Stimulated activated CD4-positive, alpha-beta T cell treated with anti-CD3 and anti-CD28 coated beads, Interleukin-12 subunit alpha, Interleukin-12 subunit beta, amount 100 ng/mL, for 48 hours (primary cell): ENCODE measurements around the gene FOCAD.

ENCODE experiments used
- DNase-seq, 3 donors: peaks; one replicate each; pipeline ENCODE4 v3.0.0-alpha.2; 2020; ENCODE audit warnings: low read depth in 2 of 3, low spot score in 1 of 3

The FOCAD gene

DNA sequence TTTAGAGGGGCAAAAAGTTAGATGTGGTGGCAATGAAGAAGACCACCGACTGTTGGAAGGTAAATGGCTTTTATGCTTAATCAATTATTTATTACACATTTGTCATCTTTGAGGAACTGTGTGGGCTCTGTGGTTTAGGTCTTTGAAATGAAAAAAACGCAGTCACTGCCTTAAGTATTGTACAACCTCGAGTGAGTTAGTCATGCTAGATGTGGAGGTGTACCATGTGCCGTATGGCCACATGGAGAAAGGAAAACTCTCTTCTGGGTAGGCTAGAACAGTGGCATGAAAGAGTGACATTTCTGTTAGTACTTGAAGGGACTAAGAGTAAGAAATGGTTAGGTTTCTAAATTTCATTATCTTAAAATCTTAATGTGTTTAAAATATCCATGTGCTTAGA lies 181.3 kb downstream of the FOCAD start:
- DNase-seq = no peak

DNA sequence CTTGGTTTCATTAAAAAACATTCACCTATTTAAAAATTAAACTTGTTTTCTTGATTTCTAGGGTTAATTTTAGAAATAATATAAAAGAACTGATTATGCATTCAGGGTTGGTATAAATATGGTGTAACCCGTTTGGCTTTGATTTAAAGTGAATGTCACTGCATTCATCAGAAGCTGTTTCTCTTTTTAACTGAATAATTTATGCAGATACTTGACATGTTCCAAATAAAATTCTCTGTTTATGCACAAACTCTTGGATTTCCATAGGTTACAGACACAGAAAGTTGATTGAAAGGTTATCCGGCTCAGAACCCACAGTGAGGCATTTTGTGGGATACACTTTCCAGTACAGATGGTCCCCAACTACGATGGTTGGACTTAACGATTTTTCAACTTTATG lies 186.1 kb downstream of the FOCAD start:
- DNase-seq = no peak

DNA sequence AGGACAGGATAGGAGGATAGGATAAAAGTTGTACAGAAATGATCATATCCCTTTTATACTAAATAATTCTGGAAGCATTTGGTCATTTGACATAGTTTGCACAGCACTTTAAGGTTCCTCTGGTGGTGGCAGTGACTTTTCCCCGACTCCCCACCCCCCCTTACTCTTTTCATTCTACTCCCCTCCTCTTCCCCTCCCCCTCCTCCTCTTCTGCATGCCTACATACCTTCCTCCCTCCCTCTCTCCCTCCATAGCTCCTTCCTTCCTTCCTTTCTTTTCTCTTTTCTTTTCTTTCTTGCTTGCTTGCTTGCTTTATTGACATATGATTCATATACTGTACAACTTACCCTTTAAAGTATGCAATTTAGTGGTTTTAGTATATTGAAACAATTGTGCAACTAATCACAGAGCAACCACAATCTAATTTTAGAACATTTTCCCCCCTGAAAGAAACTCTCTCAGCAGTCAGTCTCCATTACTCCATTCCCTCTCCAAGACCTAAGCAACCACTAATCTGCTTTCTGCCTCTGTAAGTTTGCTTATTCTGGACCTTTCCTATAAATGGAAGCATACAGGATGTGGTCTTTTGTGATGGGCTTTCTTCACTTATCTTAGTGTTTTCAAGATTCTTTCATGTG lies 188.4 kb downstream of the FOCAD start:
- DNase-seq = no peak

- DNase-seq = no peak
Measured at GRCh38 chr9:20873240-20873865, 189.3 kb downstream of the FOCAD start.

DNA sequence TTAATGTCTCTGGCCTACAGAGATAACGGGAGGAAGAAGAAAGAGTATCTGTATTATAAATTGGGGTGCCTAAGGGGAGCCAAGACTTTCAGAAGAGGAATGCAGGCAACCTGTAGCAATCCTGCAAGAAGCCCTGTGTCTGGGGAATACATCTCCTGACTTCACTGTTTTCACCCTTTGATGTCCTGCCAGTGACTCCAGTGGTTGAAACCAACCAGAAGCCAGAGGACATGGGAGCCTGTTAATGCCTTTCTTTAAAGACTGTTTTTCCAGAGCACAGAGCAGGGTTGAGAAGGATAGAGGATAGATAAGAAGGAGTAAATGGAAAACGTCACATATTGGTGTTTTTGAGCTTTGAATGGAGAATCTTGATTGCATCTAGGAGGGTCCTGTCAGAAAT lies 196.2 kb downstream of the FOCAD start:
- no peak for DNase-seq

DNA sequence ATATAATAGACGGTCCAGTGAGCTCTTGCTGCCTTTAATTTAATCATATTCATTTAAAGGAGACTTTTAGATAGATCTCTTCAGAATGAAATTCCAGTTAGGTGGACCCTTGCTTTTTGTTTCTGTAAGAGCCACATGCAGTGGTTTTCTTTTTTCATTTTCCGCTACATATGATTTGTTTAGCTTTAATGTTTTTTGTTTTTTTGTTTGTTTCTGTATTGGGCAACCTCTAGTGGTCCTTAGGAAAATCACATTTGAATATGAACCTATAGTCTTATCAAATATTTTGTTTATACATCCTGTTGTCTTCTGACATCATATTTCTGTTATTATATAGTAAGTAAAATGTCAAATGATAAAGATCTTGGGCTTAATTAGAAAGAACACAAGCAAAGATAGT lies 196.6 kb downstream of the FOCAD start:
- DNase-seq = no peak

DNA sequence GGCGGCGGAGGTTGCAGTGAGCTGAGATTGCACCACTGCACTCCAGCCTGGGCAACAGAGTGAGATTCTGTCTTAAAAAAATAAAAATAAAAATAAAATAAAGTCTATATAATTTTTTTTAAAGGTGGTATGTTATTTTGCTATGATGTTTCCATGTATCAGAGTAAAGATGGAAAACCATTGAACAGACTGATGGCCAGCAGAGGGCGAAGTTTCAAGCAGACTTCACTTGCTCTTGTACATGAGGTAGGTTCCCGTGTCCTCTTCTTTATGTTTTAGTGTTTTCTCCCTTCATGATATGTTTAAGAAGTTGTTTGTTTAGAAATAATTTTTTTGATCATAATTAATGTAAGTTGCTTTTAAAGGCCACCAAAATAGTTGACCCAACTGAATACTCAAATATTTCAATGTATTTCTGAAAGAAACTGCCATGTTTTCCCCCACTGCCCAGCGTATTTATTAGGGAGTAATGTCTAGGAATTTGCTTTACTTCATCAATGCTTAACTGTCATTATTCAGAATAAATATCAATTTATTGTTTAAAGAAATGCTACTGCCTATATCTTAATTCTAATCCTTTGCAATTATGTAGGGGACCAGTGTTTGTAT lies 201.0 kb downstream of the FOCAD start:
- DNase-seq = peak; percentile 24 to 53 (median 48)

DNA sequence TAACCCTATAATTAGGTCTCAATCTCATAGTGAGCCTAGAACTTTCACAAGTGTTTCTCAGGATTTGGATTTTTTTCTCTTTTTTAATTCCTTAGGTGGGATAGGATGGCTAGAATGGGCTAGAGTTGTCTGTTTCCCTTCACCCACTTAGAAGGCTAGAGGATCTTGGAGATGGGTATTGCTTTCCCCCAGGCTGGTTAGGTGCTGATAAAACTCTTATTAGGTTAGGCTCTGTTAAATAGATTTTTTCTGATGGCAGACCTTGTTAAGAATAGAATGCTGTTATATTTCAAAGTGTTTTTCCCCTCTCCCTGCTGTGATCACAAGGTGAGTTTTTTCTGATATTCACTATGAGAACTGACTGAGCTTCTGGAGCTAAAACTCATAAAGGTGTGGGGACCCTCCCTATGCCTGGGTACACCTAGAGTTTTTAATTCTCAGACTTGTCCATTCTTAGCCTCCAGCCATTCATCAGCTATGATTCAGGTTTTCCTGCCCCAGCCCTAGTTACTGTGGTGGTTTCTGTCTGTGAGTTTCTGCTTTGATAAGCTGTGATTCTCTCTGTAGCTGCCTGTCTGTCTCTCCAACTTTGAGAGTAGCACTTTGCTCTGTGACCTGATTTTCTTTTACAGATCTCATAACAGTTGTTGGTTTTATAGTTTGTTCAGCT lies 215.0 kb downstream of the FOCAD start:
- no peak for DNase-seq

DNA sequence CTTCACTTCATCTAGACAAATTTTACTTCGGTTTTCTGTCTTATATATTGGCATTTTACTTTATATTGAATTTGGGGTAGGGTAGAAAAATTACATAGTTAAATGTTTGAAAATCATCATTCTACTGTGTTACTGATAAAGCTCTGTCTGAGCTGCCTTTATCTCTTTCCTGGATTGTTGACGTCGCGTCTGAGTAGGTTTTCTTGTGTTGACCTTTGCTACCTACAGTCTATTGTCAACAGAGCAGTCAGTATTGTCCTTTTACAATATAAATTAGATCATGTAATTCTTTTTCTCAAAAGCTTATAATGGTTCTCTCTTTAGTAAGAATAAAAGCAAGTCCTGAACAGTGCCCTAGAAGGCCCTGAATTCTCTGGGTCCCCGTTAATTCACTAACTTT lies 219.2 kb downstream of the FOCAD start:
- DNase-seq = no peak

DNA sequence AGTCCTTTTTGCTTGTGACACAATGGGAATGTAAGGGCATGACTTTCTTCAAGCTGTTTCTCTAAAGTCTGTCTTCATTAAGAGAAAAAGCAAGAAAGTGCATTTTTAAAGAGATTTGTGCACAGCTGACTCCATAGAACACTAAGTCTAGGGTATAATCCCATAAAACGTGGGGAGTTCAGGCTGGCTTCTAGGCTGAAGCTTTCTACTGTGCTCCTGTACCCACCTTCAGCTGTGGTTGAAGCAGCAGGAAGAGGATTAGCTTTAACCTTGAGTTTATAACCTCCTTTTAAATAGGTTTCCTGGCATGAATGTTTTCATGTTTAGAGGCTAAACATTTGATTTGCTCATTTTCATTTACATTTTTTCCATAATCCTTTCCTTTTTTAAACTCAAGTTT lies 220.9 kb downstream of the FOCAD start:
- no peak for DNase-seq

DNA sequence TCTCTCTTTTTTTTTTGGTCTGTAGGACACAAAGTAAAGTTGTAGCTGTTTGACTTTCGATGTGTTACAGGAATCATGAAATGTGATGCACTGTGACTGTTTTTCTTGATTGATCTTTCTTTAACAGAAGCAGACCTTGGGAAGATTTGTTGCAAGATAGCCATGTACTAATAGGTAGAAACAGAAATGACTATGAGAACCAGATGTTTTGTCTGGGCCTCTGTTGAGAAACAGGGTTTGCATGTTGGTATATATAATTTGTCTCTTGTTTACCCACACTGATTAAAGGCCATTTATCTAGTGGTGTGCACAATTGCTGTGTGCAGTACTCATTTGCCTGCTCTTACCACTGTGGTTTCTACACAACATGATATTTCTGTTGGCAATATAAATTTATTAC lies 222.3 kb downstream of the FOCAD start:
- no peak for DNase-seq

GRCh38 chr9:20908461-20908860 lies 224.4 kb downstream of the FOCAD start:
- no peak for DNase-seq

GRCh38 chr9:20914556-20914955 lies 230.5 kb downstream of the FOCAD start:
- DNase-seq = no peak

- DNase-seq = no peak
Measured at GRCh38 chr9:20921362-20921761, 237.3 kb downstream of the FOCAD start.

GRCh38 chr9:20925256-20926045 lies 241.4 kb downstream of the FOCAD start:
- no peak for DNase-seq

GRCh38 chr9:20929276-20929675 lies 245.2 kb downstream of the FOCAD start:
- no peak for DNase-seq

DNA sequence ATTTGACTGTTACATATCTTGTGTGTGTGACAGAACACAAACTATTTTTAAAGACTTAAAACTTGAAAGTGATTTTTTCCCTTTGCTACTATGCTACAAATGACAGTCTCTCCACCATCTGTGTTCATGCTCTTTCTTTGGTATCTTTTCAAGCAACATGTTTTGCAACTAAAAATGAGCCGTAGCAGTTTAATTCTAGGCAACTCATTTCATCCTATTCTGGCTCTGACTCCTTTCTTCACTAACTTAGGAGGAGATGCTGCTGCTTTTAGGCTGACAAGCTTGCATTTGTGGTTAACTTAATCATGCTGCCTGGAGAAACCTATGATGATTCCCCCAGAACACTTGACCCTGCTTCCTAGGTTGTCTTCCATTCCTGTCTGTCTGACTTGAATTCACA lies 246.8 kb downstream of the FOCAD start:
- DNase-seq = no peak

DNA sequence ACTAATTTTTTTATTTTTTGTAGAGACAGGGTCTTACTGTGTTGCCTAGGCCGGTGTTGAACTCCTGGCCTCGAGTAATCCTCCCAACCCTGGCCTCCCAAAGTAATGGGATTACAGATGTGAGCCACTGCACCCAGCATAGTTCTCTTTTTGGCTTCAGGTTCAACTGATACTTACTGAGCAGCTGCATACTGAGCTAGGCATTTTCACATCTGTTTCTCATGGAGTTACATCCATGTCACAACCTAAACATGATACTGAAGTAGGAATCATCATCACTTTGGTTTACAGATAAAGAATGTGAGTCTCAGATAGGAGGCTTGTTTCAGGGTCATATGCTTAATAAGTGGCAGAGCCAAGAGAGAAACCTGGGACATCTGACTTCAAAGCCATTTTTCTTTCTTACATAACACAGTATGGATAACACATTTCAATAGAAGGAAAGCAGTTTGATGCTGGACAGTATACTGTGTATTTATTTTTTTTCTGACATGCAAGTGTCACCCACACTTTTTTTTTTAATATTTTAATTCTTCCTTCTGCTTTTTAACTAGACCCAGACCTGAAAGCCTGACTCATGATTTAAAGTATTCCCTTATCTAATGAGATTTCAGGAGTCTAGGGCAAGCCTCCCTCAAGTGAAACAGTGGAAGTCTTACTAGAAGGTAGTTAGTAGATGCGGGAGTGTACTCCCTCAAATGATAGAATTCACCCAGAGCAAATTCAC lies 256.6 kb downstream of the FOCAD start:
- DNase-seq = no peak

DNA sequence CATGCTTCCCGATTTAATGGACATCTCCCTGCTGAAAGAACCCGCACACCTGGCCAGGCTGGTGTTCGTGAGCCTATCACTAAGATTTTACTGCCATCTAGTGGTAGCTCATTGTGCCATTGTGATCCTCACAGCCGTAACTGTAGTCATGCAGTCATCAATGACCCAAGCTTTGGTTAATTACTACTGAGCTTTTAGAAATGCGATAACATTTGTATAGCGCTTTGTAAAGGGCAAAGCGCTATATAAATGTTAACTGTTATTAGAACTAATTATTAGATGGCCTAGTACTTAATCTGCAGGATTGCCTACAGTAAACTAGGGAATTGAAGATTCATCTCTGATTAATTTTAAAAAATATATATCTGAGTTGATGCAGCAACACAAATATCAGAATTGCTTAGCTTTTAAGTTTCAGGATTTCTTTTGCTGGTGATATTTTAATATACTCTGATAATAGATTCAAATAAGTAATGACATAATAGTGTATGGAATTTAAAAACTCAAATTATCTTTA lies 257.2 kb downstream of the FOCAD start:
- DNase-seq = peak; percentile 10 to 63 (median 11)

DNA sequence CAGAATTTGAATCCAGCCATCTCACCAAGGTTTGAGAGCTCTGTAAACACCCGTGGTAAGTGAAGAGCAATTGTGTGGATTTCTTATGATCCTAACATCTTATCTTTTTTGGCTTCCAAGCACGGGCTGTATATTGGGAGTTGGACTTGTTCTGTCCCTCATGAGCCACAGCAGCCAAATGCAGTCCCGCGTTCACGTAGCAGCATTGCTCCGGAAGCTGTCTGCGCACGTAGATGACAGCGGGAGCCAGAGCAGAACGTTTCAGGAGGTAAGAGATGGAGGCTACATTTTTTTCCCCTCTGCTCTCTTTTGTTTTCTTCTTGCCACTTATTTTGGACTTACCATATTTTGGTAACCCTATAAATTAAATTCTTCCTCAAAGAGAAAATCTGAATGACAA lies 260.4 kb downstream of the FOCAD start:
- DNase-seq = no peak

DNA sequence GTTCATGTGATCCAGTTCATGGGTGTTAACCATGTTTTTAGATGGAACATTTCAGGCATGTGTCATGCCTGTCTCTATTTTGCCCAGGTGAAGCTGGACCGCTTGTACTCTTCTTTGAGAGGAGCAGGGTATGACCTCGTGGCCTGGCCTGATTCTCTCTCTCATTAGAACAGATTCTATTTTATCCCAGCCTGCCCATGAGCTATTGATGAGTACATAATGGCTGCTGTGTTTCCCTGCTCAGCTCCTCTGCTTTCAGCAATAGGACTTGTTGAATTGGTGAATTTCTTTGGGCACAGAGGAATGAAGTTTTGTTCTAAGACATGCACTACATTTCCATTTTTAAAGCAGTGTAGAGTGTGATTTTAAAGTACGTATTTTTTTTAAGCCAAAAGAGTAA lies 261.2 kb downstream of the FOCAD start:
- no peak for DNase-seq
